SK-N-SH (cell line): ENCODE data around the gene BBS5.

Source experiments
- CHD2 ChIP-seq: fragments of 150-350 bp; IDR thresholded peaks from 2 replicates; pipeline ENCODE4 v1.6.1; 2018; ENCODE audit warnings: low read length; ENCODE audit not compliant: partially characterized antibody
- CTCF ChIP-seq: fragments of 200-600 bp; sonication (generic); IDR thresholded peaks from 2 replicates; pipeline ENCODE4 v1.6.1; 2017; ENCODE audit warnings: antibody characterized with exemption, mild to moderate bottlenecking, moderate library complexity
- EP300 ChIP-seq, 2 experiments: IDR thresholded peaks; 2 replicates each; pipeline versions ENCODE4 v1.4.0 to v1.6.1; 2012; ENCODE audit warnings: borderline replicate concordance in 1 of 2, low read depth in 1 of 2, low read length in 1 of 2
- EZH2phosphoT487 ChIP-seq: fragments of 200-600 bp; sonication (generic); IDR thresholded peaks from 2 replicates; pipeline ENCODE4 v1.6.1; 2017; ENCODE audit warnings: low read depth, mixed run types, mild to moderate bottlenecking, antibody characterized with exemption, moderate library complexity, borderline replicate concordance
- GABPA ChIP-seq: IDR thresholded peaks from 2 replicates; pipeline ENCODE4 v1.4.0; 2012; ENCODE audit warnings: low read depth, mild to moderate bottlenecking
- MXI1 ChIP-seq: IDR thresholded peaks from 2 replicates; pipeline ENCODE4 v1.6.1; 2012; ENCODE audit warnings: mild to moderate bottlenecking, low read depth, low read length, improper control_type of control experiment
- POLR2AphosphoS5 ChIP-seq: IDR thresholded peaks from 2 replicates; pipeline ENCODE4 v1.6.1; 2012; ENCODE audit warnings: low read depth, low read length
- RAD21 ChIP-seq: IDR thresholded peaks from 2 replicates; pipeline ENCODE4 v1.6.1; 2012; ENCODE audit warnings: mild to moderate bottlenecking, low read length
- RFX5 ChIP-seq: IDR thresholded peaks from 2 replicates; pipeline ENCODE4 v1.6.1; 2012; ENCODE audit warnings: mild to moderate bottlenecking, improper control_type of control experiment, low read length
- SIN3A ChIP-seq: IDR thresholded peaks from 2 replicates; pipeline ENCODE4 v1.6.1; 2012; ENCODE audit warnings: low read depth, mild to moderate bottlenecking, low read length, moderate library complexity, borderline replicate concordance
- TCF12 ChIP-seq: IDR thresholded peaks from 2 replicates; pipeline ENCODE4 v1.4.0; 2012
- USF2 ChIP-seq: fragments of 150-350 bp; IDR thresholded peaks from 2 replicates; pipeline ENCODE4 v1.6.1; 2017; ENCODE audit warnings: antibody characterized with exemption, low read length, low read depth, borderline replicate concordance
- YY1 ChIP-seq: IDR thresholded peaks from 2 replicates; pipeline ENCODE4 v1.4.0; 2012; ENCODE audit warnings: low read depth, mild to moderate bottlenecking
- ZBTB33 ChIP-seq: IDR thresholded peaks from 2 replicates; pipeline ENCODE4 v1.4.0; 2012; ENCODE audit warnings: low read depth, borderline replicate concordance

GRCh38 chr2:169448865-169449264, 30.4 kb upstream of the BBS5 start:
- TF ChIP-seq RAD21 (no peak), ZBTB33 (no peak), POLR2AphosphoS5 (no peak), CTCF (no peak), TCF12 (no peak), RFX5 (no peak), EP300 (IDR thresholded peaks at IDR 0.05; ENCODE audit: borderline replicate concordance in 1 of 2, low read depth in 1 of 2, low read length in 1 of 2) (no peak), YY1 (no peak), EZH2phosphoT487 (no peak), SIN3A (no peak), MXI1 (no peak), USF2 (no peak), GABPA (no peak), CHD2 (no peak)
